ENCODE data around the gene C12orf42. TPM values are rescaled to one million over a fixed set of nuclear protein-coding genes. Genes with fewer than 3 reads are reported as not detected.

Gene C12orf42
- total RNA-seq, 1 experiment from 2014 or later: not detected

DNA sequence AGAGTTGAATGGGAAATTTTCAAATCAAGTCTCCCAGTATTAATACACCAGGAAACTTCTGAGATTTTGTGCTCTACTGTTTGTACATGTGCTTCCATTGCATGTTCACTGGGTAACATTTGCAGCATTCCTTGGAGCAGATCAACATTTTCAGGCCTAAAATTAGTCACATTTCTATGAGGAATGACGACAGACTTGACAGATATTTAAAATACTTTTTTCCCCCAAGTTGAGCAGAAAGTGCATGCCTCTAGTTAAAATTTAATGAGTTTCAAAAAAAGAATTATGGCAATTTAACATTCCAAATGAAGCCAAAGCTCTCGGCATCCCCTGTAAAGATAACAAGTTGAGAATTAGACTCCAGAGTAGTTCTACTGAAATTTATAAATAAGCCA lies 72.3 kb downstream of the C12orf42 start (continued):
- TF ChIP-seq, protein P1, sequence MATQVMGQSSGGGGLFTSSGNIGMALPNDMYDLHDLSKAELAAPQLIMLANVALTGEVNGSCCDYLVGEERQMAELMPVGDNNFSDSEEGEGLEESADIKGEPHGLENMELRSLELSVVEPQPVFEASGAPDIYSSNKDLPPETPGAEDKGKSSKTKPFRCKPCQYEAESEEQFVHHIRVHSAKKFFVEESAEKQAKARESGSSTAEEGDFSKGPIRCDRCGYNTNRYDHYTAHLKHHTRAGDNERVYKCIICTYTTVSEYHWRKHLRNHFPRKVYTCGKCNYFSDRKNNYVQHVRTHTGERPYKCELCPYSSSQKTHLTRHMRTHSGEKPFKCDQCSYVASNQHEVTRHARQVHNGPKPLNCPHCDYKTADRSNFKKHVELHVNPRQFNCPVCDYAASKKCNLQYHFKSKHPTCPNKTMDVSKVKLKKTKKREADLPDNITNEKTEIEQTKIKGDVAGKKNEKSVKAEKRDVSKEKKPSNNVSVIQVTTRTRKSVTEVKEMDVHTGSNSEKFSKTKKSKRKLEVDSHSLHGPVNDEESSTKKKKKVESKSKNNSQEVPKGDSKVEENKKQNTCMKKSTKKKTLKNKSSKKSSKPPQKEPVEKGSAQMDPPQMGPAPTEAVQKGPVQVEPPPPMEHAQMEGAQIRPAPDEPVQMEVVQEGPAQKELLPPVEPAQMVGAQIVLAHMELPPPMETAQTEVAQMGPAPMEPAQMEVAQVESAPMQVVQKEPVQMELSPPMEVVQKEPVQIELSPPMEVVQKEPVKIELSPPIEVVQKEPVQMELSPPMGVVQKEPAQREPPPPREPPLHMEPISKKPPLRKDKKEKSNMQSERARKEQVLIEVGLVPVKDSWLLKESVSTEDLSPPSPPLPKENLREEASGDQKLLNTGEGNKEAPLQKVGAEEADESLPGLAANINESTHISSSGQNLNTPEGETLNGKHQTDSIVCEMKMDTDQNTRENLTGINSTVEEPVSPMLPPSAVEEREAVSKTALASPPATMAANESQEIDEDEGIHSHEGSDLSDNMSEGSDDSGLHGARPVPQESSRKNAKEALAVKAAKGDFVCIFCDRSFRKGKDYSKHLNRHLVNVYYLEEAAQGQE (IDR thresholded peaks at IDR 0.05; ENCODE audit: low read depth): no peak
- TF ChIP-seq, protein P2, sequence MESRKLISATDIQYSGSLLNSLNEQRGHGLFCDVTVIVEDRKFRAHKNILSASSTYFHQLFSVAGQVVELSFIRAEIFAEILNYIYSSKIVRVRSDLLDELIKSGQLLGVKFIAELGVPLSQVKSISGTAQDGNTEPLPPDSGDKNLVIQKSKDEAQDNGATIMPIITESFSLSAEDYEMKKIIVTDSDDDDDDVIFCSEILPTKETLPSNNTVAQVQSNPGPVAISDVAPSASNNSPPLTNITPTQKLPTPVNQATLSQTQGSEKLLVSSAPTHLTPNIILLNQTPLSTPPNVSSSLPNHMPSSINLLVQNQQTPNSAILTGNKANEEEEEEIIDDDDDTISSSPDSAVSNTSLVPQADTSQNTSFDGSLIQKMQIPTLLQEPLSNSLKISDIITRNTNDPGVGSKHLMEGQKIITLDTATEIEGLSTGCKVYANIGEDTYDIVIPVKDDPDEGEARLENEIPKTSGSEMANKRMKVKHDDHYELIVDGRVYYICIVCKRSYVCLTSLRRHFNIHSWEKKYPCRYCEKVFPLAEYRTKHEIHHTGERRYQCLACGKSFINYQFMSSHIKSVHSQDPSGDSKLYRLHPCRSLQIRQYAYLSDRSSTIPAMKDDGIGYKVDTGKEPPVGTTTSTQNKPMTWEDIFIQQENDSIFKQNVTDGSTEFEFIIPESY (IDR thresholded peaks at IDR 0.05; ENCODE audit: extremely low read depth, insufficient replicate concordance, low read length): no peak
- TF ChIP-seq ZNF274 (IDR thresholded peaks at IDR 0.05; ENCODE audit: low read depth, low read length) (no peak), SIN3A (IDR thresholded peaks at IDR 0.05; ENCODE audit: low read depth) (no peak), EZH2 (IDR thresholded peaks at IDR 0.05) (no peak), CBX3 (IDR thresholded peaks at IDR 0.05; ENCODE audit: low read depth) (no peak)
- TF ChIP-seq, protein P3, sequence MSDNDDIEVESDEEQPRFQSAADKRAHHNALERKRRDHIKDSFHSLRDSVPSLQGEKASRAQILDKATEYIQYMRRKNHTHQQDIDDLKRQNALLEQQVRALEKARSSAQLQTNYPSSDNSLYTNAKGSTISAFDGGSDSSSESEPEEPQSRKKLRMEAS (IDR thresholded peaks at IDR 0.05): no peak

Measured in HCT116 (cell line).